Calu3 (cell line): Measurements from ENCODE around the gene MED31. TPM values are rescaled to one million over a fixed set of nuclear protein-coding genes. Genes with fewer than 3 reads are reported as not detected.

ENCODE experiments used
- BruUV-seq: library from RNA; stranded (reverse); fragments of 400-500 nt; replicated peaks from 2 replicates; lab custom pipeline; 2021; lab: Mats Ljungman, UMichigan
- CTCF ChIA-PET: fragments of 300-600 bp; sonication (Branson Sonifier 250); formaldehyde crosslinking; loops from one replicate; lab custom pipeline; 2022; ENCODE audit warnings: antibody characterized with exemption; lab: Charles Lee
- DNase-seq: peaks from one replicate; pipeline ENCODE4 v3.0.0; 2022
- H3K27ac Mint-ChIP-seq: one replicate; pipeline ENCODE4 v1.8.0; 2022; ENCODE audit warnings: mixed read lengths; ENCODE audit not compliant: unreplicated experiment
- H3K27me3 Mint-ChIP-seq: one replicate; pipeline ENCODE4 v1.8.0; 2022; ENCODE audit warnings: mixed read lengths; ENCODE audit not compliant: unreplicated experiment
- H3K36me3 Mint-ChIP-seq: one replicate; pipeline ENCODE4 v1.8.0; 2022; ENCODE audit warnings: mild to moderate bottlenecking, moderate library complexity, mixed read lengths; ENCODE audit not compliant: insufficient read depth, unreplicated experiment
- H3K4me1 Mint-ChIP-seq: one replicate; pipeline ENCODE4 v1.8.0; 2022; ENCODE audit warnings: mild to moderate bottlenecking, low read depth, mixed read lengths; ENCODE audit not compliant: unreplicated experiment
- H3K4me3 Mint-ChIP-seq: one replicate; pipeline ENCODE4 v1.8.0; 2022; ENCODE audit warnings: mild to moderate bottlenecking, low read depth, moderate library complexity, mixed read lengths; ENCODE audit not compliant: unreplicated experiment
- H3K9me3 Mint-ChIP-seq: one replicate; pipeline ENCODE4 v1.8.0; 2022; ENCODE audit warnings: low read depth, mixed read lengths; ENCODE audit not compliant: unreplicated experiment
- intact Hi-C: fragments of 100-400 bp; cut with micrococcal nuclease; formaldehyde crosslinking; loops from one replicate; pipeline ENCODE4 v1.10.0; 2022; ENCODE audit not compliant: unreplicated experiment
- total RNA-seq: library from RNA; stranded (reverse); gene quantifications from 2 replicates; pipeline ENCODE4 v1.2.3, GENCODE V29; 2022
- TF ChIP-seq, protein P1 (sequence below): fragments of 200-600 bp; IDR thresholded peaks from one replicate; pipeline ENCODE4 v1.8.0; 2022; ENCODE audit warnings: antibody characterized with exemption; ENCODE audit not compliant: unreplicated experiment

MED31 gene
- total RNA-seq, 1 experiment from 2014 or later, result 19.9 TPM

DNA sequence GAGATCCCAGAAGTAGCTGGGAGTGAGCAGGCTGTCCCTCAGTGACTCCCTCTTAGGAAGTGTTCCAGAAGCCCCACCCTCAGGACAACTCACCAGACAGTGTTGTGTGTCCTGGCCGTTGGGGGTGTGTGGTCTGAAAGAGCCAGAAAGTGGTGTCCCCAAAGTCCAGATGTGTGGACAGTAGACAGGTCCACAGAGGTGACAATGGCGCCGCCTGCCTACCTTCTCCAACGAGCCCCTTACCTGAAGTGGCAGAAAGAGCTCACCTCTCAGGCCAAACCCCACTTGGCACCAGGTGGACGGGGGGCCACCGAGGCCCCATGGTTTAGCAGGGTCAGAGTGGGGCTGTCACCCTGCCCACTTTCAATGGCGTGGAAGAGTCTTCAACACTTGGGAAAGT, 20.0 kb upstream of the MED31 start:
- BruUV-seq, result no TSS peak
- CTCF ChIA-PET, result no interaction called here
- no peaks in the 10 kb centered on the region for H3K27me3 Mint-ChIP-seq
- peaks cover 15% of the 10 kb centered on the region for H3K4me1 Mint-ChIP-seq
- H3K9me3 Mint-ChIP-seq, result no peaks in the 10 kb centered on the region
- peaks cover 11% of the 10 kb centered on the region for H3K36me3 Mint-ChIP-seq
- TF ChIP-seq, protein P1, sequence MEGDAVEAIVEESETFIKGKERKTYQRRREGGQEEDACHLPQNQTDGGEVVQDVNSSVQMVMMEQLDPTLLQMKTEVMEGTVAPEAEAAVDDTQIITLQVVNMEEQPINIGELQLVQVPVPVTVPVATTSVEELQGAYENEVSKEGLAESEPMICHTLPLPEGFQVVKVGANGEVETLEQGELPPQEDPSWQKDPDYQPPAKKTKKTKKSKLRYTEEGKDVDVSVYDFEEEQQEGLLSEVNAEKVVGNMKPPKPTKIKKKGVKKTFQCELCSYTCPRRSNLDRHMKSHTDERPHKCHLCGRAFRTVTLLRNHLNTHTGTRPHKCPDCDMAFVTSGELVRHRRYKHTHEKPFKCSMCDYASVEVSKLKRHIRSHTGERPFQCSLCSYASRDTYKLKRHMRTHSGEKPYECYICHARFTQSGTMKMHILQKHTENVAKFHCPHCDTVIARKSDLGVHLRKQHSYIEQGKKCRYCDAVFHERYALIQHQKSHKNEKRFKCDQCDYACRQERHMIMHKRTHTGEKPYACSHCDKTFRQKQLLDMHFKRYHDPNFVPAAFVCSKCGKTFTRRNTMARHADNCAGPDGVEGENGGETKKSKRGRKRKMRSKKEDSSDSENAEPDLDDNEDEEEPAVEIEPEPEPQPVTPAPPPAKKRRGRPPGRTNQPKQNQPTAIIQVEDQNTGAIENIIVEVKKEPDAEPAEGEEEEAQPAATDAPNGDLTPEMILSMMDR, result no peak
- no peak for DNase-seq
- peak overlapping the region; percentile 70 for H3K27ac Mint-ChIP-seq
- intact Hi-C loops, result no loop called here
- H3K4me3 Mint-ChIP-seq, result no peak overlapping the region

DNA sequence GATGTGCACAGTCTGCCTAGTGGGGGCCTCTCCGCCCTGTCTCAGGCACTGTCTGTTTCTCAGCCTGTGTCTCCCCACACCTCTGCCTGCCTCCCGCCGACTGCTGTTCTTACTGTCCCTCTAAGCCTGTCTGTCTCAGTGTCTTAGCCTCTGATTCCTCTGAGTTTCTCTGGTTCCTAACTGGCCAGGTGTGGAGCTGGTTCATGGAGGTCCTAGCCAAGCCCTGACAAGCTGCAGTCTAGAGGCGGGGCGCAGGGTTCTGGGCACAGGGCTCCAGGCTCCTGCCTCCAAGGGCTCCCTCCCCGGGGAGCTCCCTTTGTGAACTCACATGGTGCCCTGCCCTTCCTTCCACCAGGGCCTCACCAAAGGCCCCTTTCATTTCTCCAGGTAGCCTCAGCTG, 19.6 kb upstream of the MED31 start:
- Mint-ChIP-seq H3K27ac (peak overlapping the region; percentile 70), H3K27me3 (no peaks in the 10 kb centered on the region), H3K4me1 (peaks cover 15% of the 10 kb centered on the region), H3K4me3 (no peak overlapping the region), H3K36me3 (peaks cover 11% of the 10 kb centered on the region), H3K9me3 (no peaks in the 10 kb centered on the region)
- no TSS peak for BruUV-seq
- intact Hi-C loops, result no loop called here
- TF ChIP-seq, protein P1, result no peak
- DNase-seq, result no peak
- CTCF ChIA-PET, result no interaction called here

DNA sequence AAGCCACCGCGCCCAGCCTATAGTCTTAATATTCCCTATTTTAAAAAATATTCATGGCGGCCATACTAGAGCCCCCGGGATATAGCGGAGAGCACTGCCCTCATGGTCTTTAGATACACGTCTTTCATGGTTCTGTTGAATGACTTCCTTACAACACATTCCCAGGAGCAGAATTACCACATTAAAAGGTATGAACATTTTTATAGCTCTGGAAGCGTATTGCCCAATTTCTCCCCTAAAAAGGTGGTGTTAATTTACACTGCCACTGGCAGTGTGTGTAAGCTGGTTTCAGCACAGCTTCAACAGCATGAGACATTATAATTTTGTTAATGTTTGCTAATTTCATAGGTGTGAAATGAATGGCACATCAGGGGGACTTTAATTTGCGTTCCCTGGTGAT, 19.2 kb upstream of the MED31 start:
- no peaks in the 10 kb centered on the region for H3K27me3 Mint-ChIP-seq
- no peaks in the 10 kb centered on the region for H3K9me3 Mint-ChIP-seq
- CTCF ChIA-PET, result interaction anchor here (1.0 kb wide), 1 partner anchor 179 kb away, joined by 4 read pairs; no protein-coding TSS in a partner anchor

DNA sequence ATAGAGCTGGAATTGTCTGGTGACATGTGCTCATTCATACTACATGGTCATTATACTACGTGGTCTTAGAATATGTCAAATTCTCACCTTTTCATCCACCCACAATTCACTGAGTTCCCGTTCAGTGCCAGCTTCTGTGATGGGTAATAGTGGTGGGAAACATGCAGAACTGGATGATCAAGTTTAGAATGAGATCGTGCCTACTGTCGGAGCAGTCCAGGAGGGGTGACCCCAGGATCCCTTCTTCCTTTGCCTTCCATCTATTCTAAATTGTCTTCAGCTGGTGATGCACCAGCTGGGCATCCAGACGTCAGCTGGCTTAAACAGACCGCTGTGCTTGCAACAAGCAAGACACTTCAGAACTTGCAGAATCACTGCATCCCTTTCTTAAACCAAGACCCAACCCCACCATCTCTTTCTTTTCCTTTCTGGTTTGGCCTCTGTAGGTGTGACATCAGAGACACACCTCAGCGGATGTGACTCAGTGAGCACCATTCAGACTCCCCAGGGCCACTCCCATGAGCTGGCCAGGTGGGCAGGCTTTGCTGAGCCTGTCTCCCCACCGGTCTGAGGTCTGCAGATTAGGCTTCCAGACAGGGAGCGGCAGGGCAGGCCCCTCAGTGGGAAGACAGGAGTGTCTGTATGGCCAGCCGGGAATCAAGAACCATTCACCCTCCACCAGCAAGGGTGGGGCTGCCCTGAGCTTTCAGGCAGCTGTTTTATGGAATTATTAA, 18.2 kb upstream of the MED31 start:
- BruUV-seq, result TSS peak; percentile 85
- CTCF ChIA-PET, result interaction anchor here (1.0 to 1.4 kb wide), 4 partner anchors 14 to 335 kb away, joined by 3 to 4 read pairs (median 3); partner anchors contain the start of gene SLC13A5
- intact Hi-C loops, result loop anchor here (5.0 kb wide), 3 partner anchors 173 to 338 kb away; no protein-coding TSS in a partner anchor

More for the DNA sequence above, 19.2 kb upstream of the MED31 start:
- Mint-ChIP-seq H3K27ac (peak overlapping the region; percentile 70), H3K4me3 (no peak overlapping the region), H3K36me3 (peaks cover 11% of the 10 kb centered on the region), H3K4me1 (peaks cover 15% of the 10 kb centered on the region)
- intact Hi-C loops, result no loop called here
- BruUV-seq, result no TSS peak
- TF ChIP-seq, protein P1, result no peak
- no peak for DNase-seq

More for the DNA sequence above, 18.2 kb upstream of the MED31 start:
- Mint-ChIP-seq H3K4me1 (peaks cover 15% of the 10 kb centered on the region), H3K4me3 (peak overlapping the region; percentile 68), H3K9me3 (no peaks in the 10 kb centered on the region), H3K36me3 (peaks cover 11% of the 10 kb centered on the region), H3K27me3 (no peaks in the 10 kb centered on the region), H3K27ac (peak overlapping the region; percentile 85)
- TF ChIP-seq, protein P1, result no peak
- DNase-seq, result peak; percentile 77
